IPS-20b (cell line): Measurements from ENCODE around the gene AHSG.

Experiments
- H3K27ac ChIP-seq: one replicate; pipeline ENCODE4 v1.5.1; 2013; ENCODE audit warnings: low read length
- H3K27me3 ChIP-seq: 2 replicates; pipeline ENCODE4 v1.6.1; 2013; ENCODE audit warnings: mild to moderate bottlenecking, low read length, inconsistent platforms; ENCODE audit not compliant: insufficient read depth
- H3K36me3 ChIP-seq: 2 replicates; pipeline ENCODE4 v1.6.1; 2013; ENCODE audit warnings: low read depth, mild to moderate bottlenecking, inconsistent platforms, low read length, moderate library complexity; ENCODE audit not compliant: insufficient read depth
- H3K4me1 ChIP-seq: 2 replicates; pipeline ENCODE4 v1.6.1; 2013; ENCODE audit warnings: mild to moderate bottlenecking, control low read depth, inconsistent platforms, low read length, moderate library complexity; ENCODE audit not compliant: insufficient read depth
- H3K4me3 ChIP-seq: 2 replicates; pipeline ENCODE4 v1.5.1; 2013; ENCODE audit warnings: mild to moderate bottlenecking, low read length, inconsistent platforms
- H3K9ac ChIP-seq: 2 replicates; pipeline ENCODE4 v1.6.1; 2013; ENCODE audit warnings: low read depth, mild to moderate bottlenecking, inconsistent platforms, low read length, moderate library complexity
- H3K9me3 ChIP-seq: 2 replicates; pipeline ENCODE4 v1.6.1; 2013; ENCODE audit warnings: mild to moderate bottlenecking, low read depth, low read length, inconsistent platforms; ENCODE audit not compliant: insufficient read depth

Gene AHSG

GRCh38 chr3:186596568-186597287 is 16.1 kb upstream of the AHSG start:
- Histone ChIP-seq H3K4me1 (no peaks in the 10 kb centered on the region; the same call in 1 of the 2 replicates), H3K36me3 (no peaks in the 10 kb centered on the region), H3K9ac (no peak overlapping the region), H3K9me3 (no peaks in the 10 kb centered on the region), H3K27ac (no peak overlapping the region), H3K4me3 (no peak overlapping the region), H3K27me3 (no peaks in the 10 kb centered on the region)

- no peaks in the 10 kb centered on the region for H3K27me3 ChIP-seq
- H3K4me1 ChIP-seq = no peaks in the 10 kb centered on the region; the same call in 1 of the 2 replicates
- H3K27ac ChIP-seq = no peak overlapping the region
- H3K4me3 ChIP-seq = no peak overlapping the region
- no peaks in the 10 kb centered on the region for H3K9me3 ChIP-seq
- H3K36me3 ChIP-seq = no peaks in the 10 kb centered on the region
- no peak overlapping the region for H3K9ac ChIP-seq
These were observed 14.6 kb upstream of the AHSG start for GRCh38 chr3:186598108-186598784.

- no peak overlapping the region for H3K9ac ChIP-seq
- no peaks in the 10 kb centered on the region for H3K9me3 ChIP-seq
- no peak overlapping the region for H3K4me3 ChIP-seq
- H3K4me1 ChIP-seq = no peaks in the 10 kb centered on the region; the same call in 1 of the 2 replicates
- no peaks in the 10 kb centered on the region for H3K27me3 ChIP-seq
- no peak overlapping the region for H3K27ac ChIP-seq
- no peaks in the 10 kb centered on the region for H3K36me3 ChIP-seq
These were observed 14.1 kb upstream of the AHSG start for GRCh38 chr3:186598794-186599141.

- Histone ChIP-seq H3K27ac (no peak overlapping the region), H3K27me3 (no peaks in the 10 kb centered on the region), H3K36me3 (no peaks in the 10 kb centered on the region), H3K4me3 (no peak overlapping the region), H3K4me1 (no peaks in the 10 kb centered on the region; the same call in 1 of the 2 replicates), H3K9me3 (no peaks in the 10 kb centered on the region), H3K9ac (no peak overlapping the region)
These were observed 13.6 kb upstream of the AHSG start for GRCh38 chr3:186599142-186599784.

- H3K36me3 ChIP-seq = no peaks in the 10 kb centered on the region
- H3K27ac ChIP-seq = no peak overlapping the region
- no peaks in the 10 kb centered on the region for H3K9me3 ChIP-seq
- H3K9ac ChIP-seq = no peak overlapping the region
- no peaks in the 10 kb centered on the region; the same call in 1 of the 2 replicates for H3K4me1 ChIP-seq
- H3K27me3 ChIP-seq = no peaks in the 10 kb centered on the region
- H3K4me3 ChIP-seq = no peak overlapping the region
These were observed 13.1 kb upstream of the AHSG start for GRCh38 chr3:186599785-186600166.

GRCh38 chr3:186600896-186601295 is 12.0 kb upstream of the AHSG start:
- H3K4me1 ChIP-seq = no peaks in the 10 kb centered on the region; the same call in 1 of the 2 replicates
- H3K27me3 ChIP-seq = no peaks in the 10 kb centered on the region
- no peak overlapping the region for H3K27ac ChIP-seq
- H3K4me3 ChIP-seq = no peak overlapping the region
- no peaks in the 10 kb centered on the region for H3K36me3 ChIP-seq
- H3K9me3 ChIP-seq = no peaks in the 10 kb centered on the region
- H3K9ac ChIP-seq = no peak overlapping the region

GRCh38 chr3:186603159-186603558 is 9.7 kb upstream of the AHSG start:
- Histone ChIP-seq H3K27me3 (no peaks in the 10 kb centered on the region), H3K36me3 (no peaks in the 10 kb centered on the region), H3K27ac (no peak overlapping the region), H3K9ac (no peak overlapping the region), H3K4me3 (no peak overlapping the region), H3K9me3 (no peaks in the 10 kb centered on the region), H3K4me1 (no peaks in the 10 kb centered on the region)

GRCh38 chr3:186605078-186605477 is 7.8 kb upstream of the AHSG start:
- Histone ChIP-seq H3K27me3 (no peaks in the 10 kb centered on the region), H3K4me1 (no peaks in the 10 kb centered on the region), H3K27ac (no peak overlapping the region), H3K9ac (no peak overlapping the region), H3K36me3 (no peaks in the 10 kb centered on the region), H3K4me3 (no peak overlapping the region), H3K9me3 (no peaks in the 10 kb centered on the region)

GRCh38 chr3:186605561-186606545 is 7.0 kb upstream of the AHSG start:
- no peaks in the 10 kb centered on the region for H3K36me3 ChIP-seq
- no peak overlapping the region for H3K9ac ChIP-seq
- H3K9me3 ChIP-seq = no peaks in the 10 kb centered on the region
- no peak overlapping the region for H3K4me3 ChIP-seq
- H3K27me3 ChIP-seq = no peaks in the 10 kb centered on the region
- no peak overlapping the region for H3K27ac ChIP-seq
- no peaks in the 10 kb centered on the region for H3K4me1 ChIP-seq

GRCh38 chr3:186608624-186609215 is 4.1 kb upstream of the AHSG start:
- H3K27me3 ChIP-seq = no peaks in the 10 kb centered on the region
- H3K9me3 ChIP-seq = no peaks in the 10 kb centered on the region
- H3K27ac ChIP-seq = no peak overlapping the region
- H3K36me3 ChIP-seq = no peaks in the 10 kb centered on the region
- no peak overlapping the region for H3K4me3 ChIP-seq
- H3K9ac ChIP-seq = no peak overlapping the region
- H3K4me1 ChIP-seq = no peaks in the 10 kb centered on the region
